Stomach (tissue), 4 donors: ENCODE measurements around the gene C16orf89.

Source experiments
- EP300 ChIP-seq: sonication (generic); formaldehyde crosslinking; IDR thresholded peaks from one replicate; pipeline ENCODE4 v1.6.1; 2017; ENCODE audit warnings: antibody characterized with exemption
- POLR2A ChIP-seq, 4 donors: fragments of 450-650 bp; IDR thresholded peaks; one replicate each; pipeline ENCODE4 v1.6.1; 2016; ENCODE audit warnings: antibody characterized with exemption in 4 of 4, control low read depth in 2 of 4, mild to moderate bottlenecking in 1 of 4, moderate library complexity in 1 of 4
- TF ChIP-seq, protein P1 (sequence below), 7 experiments: fragments of 450-650 bp in 4 of 7; fragments of 200-600 bp in 3 of 7; sonication (generic) in 3 of 7; IDR thresholded peaks; one replicate each; pipeline ENCODE4 v1.5.1; 2016 to 2019; ENCODE audit warnings: antibody characterized with exemption in 7 of 7, control low read depth in 2 of 7, mild to moderate bottlenecking in 1 of 7

DNA sequence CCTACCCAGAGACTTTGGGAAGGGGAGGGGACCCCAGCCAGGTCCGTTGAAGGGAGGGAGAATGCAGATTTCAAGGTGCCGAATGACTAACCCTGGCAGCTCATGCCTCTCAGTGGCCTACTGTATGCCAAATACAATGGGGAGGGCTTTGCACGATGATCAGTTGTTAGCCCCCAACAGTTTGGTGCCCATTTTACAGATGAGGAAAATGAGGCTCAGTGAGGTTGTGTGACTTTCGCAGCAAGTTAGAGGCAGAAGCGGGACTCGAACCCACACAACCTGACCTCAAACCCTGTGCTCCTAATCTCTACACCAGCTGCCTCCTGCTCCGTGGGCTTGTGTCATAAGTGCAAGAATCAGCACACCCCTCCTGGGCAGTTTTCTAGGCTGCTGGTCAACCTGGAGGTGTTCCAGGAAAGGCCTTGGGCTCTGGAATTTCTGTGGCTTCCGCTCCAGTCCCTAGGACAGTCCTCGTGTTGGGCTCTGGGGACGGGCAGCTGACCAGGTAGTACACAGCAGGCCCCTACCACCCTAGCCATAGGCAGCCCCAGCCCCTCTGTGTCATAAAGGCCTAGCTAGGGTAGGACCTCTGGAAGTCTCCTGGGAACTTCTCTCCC lies 20.1 kb downstream of the C16orf89 start:
- TF ChIP-seq POLR2A (IDR thresholded peaks at IDR 0.05), result no peak
- TF ChIP-seq, protein P1, sequence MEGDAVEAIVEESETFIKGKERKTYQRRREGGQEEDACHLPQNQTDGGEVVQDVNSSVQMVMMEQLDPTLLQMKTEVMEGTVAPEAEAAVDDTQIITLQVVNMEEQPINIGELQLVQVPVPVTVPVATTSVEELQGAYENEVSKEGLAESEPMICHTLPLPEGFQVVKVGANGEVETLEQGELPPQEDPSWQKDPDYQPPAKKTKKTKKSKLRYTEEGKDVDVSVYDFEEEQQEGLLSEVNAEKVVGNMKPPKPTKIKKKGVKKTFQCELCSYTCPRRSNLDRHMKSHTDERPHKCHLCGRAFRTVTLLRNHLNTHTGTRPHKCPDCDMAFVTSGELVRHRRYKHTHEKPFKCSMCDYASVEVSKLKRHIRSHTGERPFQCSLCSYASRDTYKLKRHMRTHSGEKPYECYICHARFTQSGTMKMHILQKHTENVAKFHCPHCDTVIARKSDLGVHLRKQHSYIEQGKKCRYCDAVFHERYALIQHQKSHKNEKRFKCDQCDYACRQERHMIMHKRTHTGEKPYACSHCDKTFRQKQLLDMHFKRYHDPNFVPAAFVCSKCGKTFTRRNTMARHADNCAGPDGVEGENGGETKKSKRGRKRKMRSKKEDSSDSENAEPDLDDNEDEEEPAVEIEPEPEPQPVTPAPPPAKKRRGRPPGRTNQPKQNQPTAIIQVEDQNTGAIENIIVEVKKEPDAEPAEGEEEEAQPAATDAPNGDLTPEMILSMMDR (IDR thresholded peaks at IDR 0.05), result no peak
- TF ChIP-seq EP300, result no peak
